Stimulated activated naive B cell treated with anti-CD40 and anti-IgM and Interleukin-4, amounts not matched to agents 10 μg/mL and 1 μg/mL and 100 μg/mL, for 72 hours (primary cell): ENCODE data around the gene EGFL6.

Source experiments
- ATAC-seq, 2 donors: fragments of 150-1000 bp; cut with Tn5 transposase; replicated peaks; 2 replicates each; pipeline ENCODE4 v1.10.0; 2021; ENCODE audit warnings: moderate library complexity in 1 of 2
- DNase-seq: peaks from one replicate; pipeline ENCODE4 v3.0.0; 2021
- H3K27ac Mint-ChIP-seq: one replicate; pipeline ENCODE4 v1.8.0; 2022; ENCODE audit warnings: mild to moderate bottlenecking, mixed read lengths
- H3K27me3 Mint-ChIP-seq, 2 donors: one replicate each; pipeline ENCODE4 v1.8.0; 2022; ENCODE audit warnings: mixed read lengths in 2 of 2
- H3K36me3 Mint-ChIP-seq, 2 donors: one replicate each; pipeline ENCODE4 v1.8.0; 2022; ENCODE audit warnings: mixed read lengths in 2 of 2, mild to moderate bottlenecking in 1 of 2
- H3K4me1 Mint-ChIP-seq, 2 donors: one replicate each; pipeline ENCODE4 v1.8.0; 2022; ENCODE audit warnings: mixed read lengths in 2 of 2, mild to moderate bottlenecking in 1 of 2
- H3K4me3 Mint-ChIP-seq, 2 donors: one replicate each; pipeline ENCODE4 v1.8.0; 2022; ENCODE audit warnings: mild to moderate bottlenecking in 2 of 2, mixed read lengths in 2 of 2, moderate library complexity in 1 of 2
- H3K9me3 Mint-ChIP-seq, 2 donors: one replicate each; pipeline ENCODE4 v1.8.0; 2022; ENCODE audit warnings: mixed read lengths in 2 of 2, mild to moderate bottlenecking in 1 of 2

Gene EGFL6

GRCh38 chrX:13569479-13570260 lies at the start of gene EGFL6:
TSS of gene EGFL6 (plus strand) at chrX:13569601. CDS start at chrX:13569862, 261 bp downstream.
- ATAC-seq (peak; percentile 38 to 55), DNase-seq (no peak)
- Mint-ChIP-seq H3K9me3 (no peaks in the 10 kb centered on the region), H3K4me1 (peaks cover 3 to 6% of the 10 kb centered on the region in 2 donors), H3K27me3 (peaks cover 23 to 47% of the 10 kb centered on the region in 2 donors), H3K4me3 (peak within 1 kb of the TSS; percentile 29 to 56), H3K36me3 (no peaks in the 10 kb centered on the region), H3K27ac (no peak within 1 kb of the TSS)

GRCh38 chrX:13520351-13520750 lies 49.0 kb upstream of the EGFL6 start:
- ATAC-seq, result no peak
- H3K4me1 Mint-ChIP-seq, result peaks cover 0 to 4% of the 10 kb centered on the region in 2 donors
- DNase-seq, result no peak

GRCh38 chrX:13520936-13521335 lies 48.5 kb upstream of the EGFL6 start:
- Mint-ChIP-seq H3K4me3 (no peak overlapping the region), H3K27me3 (peaks cover 0 to 35% of the 10 kb centered on the region in 2 donors), H3K9me3 (no peaks in the 10 kb centered on the region), H3K27ac (no peak overlapping the region), H3K36me3 (no peaks in the 10 kb centered on the region), H3K4me1 (peaks cover 0 to 4% of the 10 kb centered on the region in 2 donors)
- no peak for ATAC-seq
- no peak for DNase-seq

More at GRCh38 chrX:13520351-13520750, 49.0 kb upstream of the EGFL6 start:
- Mint-ChIP-seq H3K27me3 (peaks cover 0 to 35% of the 10 kb centered on the region in 2 donors), H3K36me3 (no peaks in the 10 kb centered on the region), H3K27ac (no peak overlapping the region), H3K4me3 (no peak overlapping the region), H3K9me3 (no peaks in the 10 kb centered on the region)

- Mint-ChIP-seq H3K4me3 (no peak overlapping the region), H3K27me3 (peaks cover 0 to 36% of the 10 kb centered on the region in 2 donors), H3K36me3 (no peaks in the 10 kb centered on the region), H3K4me1 (peaks cover 0 to 4% of the 10 kb centered on the region in 2 donors), H3K27ac (no peak overlapping the region), H3K9me3 (no peaks in the 10 kb centered on the region)
- DNase-seq (no peak), ATAC-seq (no peak)
Measured at GRCh38 chrX:13522811-13523210, 46.6 kb upstream of the EGFL6 start.

GRCh38 chrX:13533726-13534125 lies 35.7 kb upstream of the EGFL6 start:
- no peak overlapping the region for H3K27ac Mint-ChIP-seq
- H3K27me3 Mint-ChIP-seq, result peaks cover 0 to 40% of the 10 kb centered on the region in 2 donors
- ATAC-seq (no peak), DNase-seq (no peak)
- H3K36me3 Mint-ChIP-seq, result no peaks in the 10 kb centered on the region
- H3K4me3 Mint-ChIP-seq, result no peak overlapping the region
- H3K9me3 Mint-ChIP-seq, result no peaks in the 10 kb centered on the region
- H3K4me1 Mint-ChIP-seq, result no peaks in the 10 kb centered on the region

GRCh38 chrX:13535376-13536165 lies 33.8 kb upstream of the EGFL6 start:
- DNase-seq, result no peak
- Mint-ChIP-seq H3K36me3 (no peaks in the 10 kb centered on the region), H3K27me3 (peaks cover 0 to 42% of the 10 kb centered on the region in 2 donors), H3K4me1 (no peaks in the 10 kb centered on the region), H3K4me3 (no peak overlapping the region), H3K27ac (no peak overlapping the region), H3K9me3 (no peaks in the 10 kb centered on the region)
- ATAC-seq, result no peak

- peaks cover 0 to 36% of the 10 kb centered on the region in 2 donors for H3K27me3 Mint-ChIP-seq
- H3K36me3 Mint-ChIP-seq, result no peaks in the 10 kb centered on the region
- H3K4me3 Mint-ChIP-seq, result no peak overlapping the region
- no peak overlapping the region for H3K27ac Mint-ChIP-seq
- ATAC-seq (no peak), DNase-seq (no peak)
- H3K4me1 Mint-ChIP-seq, result no peaks in the 10 kb centered on the region
- no peaks in the 10 kb centered on the region for H3K9me3 Mint-ChIP-seq
Measured at GRCh38 chrX:13536551-13536950, 32.9 kb upstream of the EGFL6 start.

- DNase-seq, result no peak
- Mint-ChIP-seq H3K27ac (no peak overlapping the region), H3K27me3 (peaks cover 0 to 24% of the 10 kb centered on the region in 2 donors), H3K4me3 (no peak overlapping the region), H3K36me3 (no peaks in the 10 kb centered on the region), H3K4me1 (no peaks in the 10 kb centered on the region), H3K9me3 (no peaks in the 10 kb centered on the region)
- ATAC-seq, result no peak
Measured at GRCh38 chrX:13538414-13538813, 31.0 kb upstream of the EGFL6 start.

- H3K4me1 Mint-ChIP-seq, result no peaks in the 10 kb centered on the region
- no peak for ATAC-seq
- no peaks in the 10 kb centered on the region for H3K9me3 Mint-ChIP-seq
- no peak for DNase-seq
- H3K27ac Mint-ChIP-seq, result no peak overlapping the region
- H3K36me3 Mint-ChIP-seq, result no peaks in the 10 kb centered on the region
- H3K4me3 Mint-ChIP-seq, result no peak overlapping the region
- peaks cover 0 to 17% of the 10 kb centered on the region in 2 donors for H3K27me3 Mint-ChIP-seq
Measured at GRCh38 chrX:13540602-13541001, 28.8 kb upstream of the EGFL6 start.

GRCh38 chrX:13545726-13546125 lies 23.7 kb upstream of the EGFL6 start:
- Mint-ChIP-seq H3K4me3 (no peak overlapping the region), H3K9me3 (no peaks in the 10 kb centered on the region), H3K27me3 (peaks cover 15 to 39% of the 10 kb centered on the region in 2 donors), H3K36me3 (no peaks in the 10 kb centered on the region), H3K4me1 (no peaks in the 10 kb centered on the region), H3K27ac (no peak overlapping the region)
- DNase-seq (no peak), ATAC-seq (no peak)

- DNase-seq (no peak), ATAC-seq (no peak)
- no peak overlapping the region for H3K27ac Mint-ChIP-seq
- H3K9me3 Mint-ChIP-seq, result no peaks in the 10 kb centered on the region
- H3K4me1 Mint-ChIP-seq, result no peaks in the 10 kb centered on the region
- peaks cover 15 to 37% of the 10 kb centered on the region in 2 donors for H3K27me3 Mint-ChIP-seq
- H3K4me3 Mint-ChIP-seq, result no peak overlapping the region
- H3K36me3 Mint-ChIP-seq, result no peaks in the 10 kb centered on the region
Measured at GRCh38 chrX:13547671-13548070, 21.7 kb upstream of the EGFL6 start.

- ATAC-seq, result peak in 1 of 2 donors; percentile 25
Measured at GRCh38 chrX:13550346-13550745, 19.1 kb upstream of the EGFL6 start.

GRCh38 chrX:13551610-13552009 lies 17.8 kb upstream of the EGFL6 start:
- H3K9me3 Mint-ChIP-seq, result no peaks in the 10 kb centered on the region
- H3K36me3 Mint-ChIP-seq, result no peaks in the 10 kb centered on the region
- H3K4me3 Mint-ChIP-seq, result no peak overlapping the region
- H3K27ac Mint-ChIP-seq, result no peak overlapping the region
- H3K27me3 Mint-ChIP-seq, result peaks cover 15 to 41% of the 10 kb centered on the region in 2 donors
- ATAC-seq, result no peak
- DNase-seq, result no peak
- H3K4me1 Mint-ChIP-seq, result no peaks in the 10 kb centered on the region

More at GRCh38 chrX:13550346-13550745, 19.1 kb upstream of the EGFL6 start:
- Mint-ChIP-seq H3K27ac (no peak overlapping the region), H3K4me1 (no peaks in the 10 kb centered on the region), H3K4me3 (no peak overlapping the region), H3K36me3 (no peaks in the 10 kb centered on the region), H3K27me3 (peaks cover 15 to 37% of the 10 kb centered on the region in 2 donors), H3K9me3 (no peaks in the 10 kb centered on the region)
- DNase-seq, result no peak

- DNase-seq (no peak), ATAC-seq (no peak)
- no peaks in the 10 kb centered on the region for H3K4me1 Mint-ChIP-seq
- H3K9me3 Mint-ChIP-seq, result no peaks in the 10 kb centered on the region
- no peaks in the 10 kb centered on the region for H3K36me3 Mint-ChIP-seq
- H3K27ac Mint-ChIP-seq, result no peak overlapping the region
- no peak overlapping the region for H3K4me3 Mint-ChIP-seq
- H3K27me3 Mint-ChIP-seq, result peaks cover 15 to 38% of the 10 kb centered on the region in 2 donors
Measured at GRCh38 chrX:13552892-13553291, 16.5 kb upstream of the EGFL6 start.
